Neural crest cell (in vitro differentiated cells): ENCODE data around the gene PRR9. TPM values are rescaled to one million over a fixed set of nuclear protein-coding genes. Genes with fewer than 3 reads are reported as not detected.
"Not testable (repeated sequence)": the region's sequence is repeated elsewhere in the genome, so short reads cannot be mapped to it uniquely, and the experiment has no call there.

Experiments
- DNase-seq: peaks from one replicate; pipeline ENCODE4 v3.0.0; 2021; ENCODE audit warnings: low read depth, mixed read lengths, low spot score
- H3K27ac Mint-ChIP-seq: one replicate; pipeline ENCODE4 v1.8.0; 2021; ENCODE audit warnings: mild to moderate bottlenecking, mixed read lengths; ENCODE audit not compliant: unreplicated experiment
- H3K27me3 Mint-ChIP-seq: 2 replicates; pipeline ENCODE4 v1.8.0; 2021; ENCODE audit warnings: low read depth, mild to moderate bottlenecking, mixed read lengths
- H3K36me3 Mint-ChIP-seq: 2 replicates; pipeline ENCODE4 v1.8.0; 2021; ENCODE audit warnings: low read depth, mild to moderate bottlenecking, mixed read lengths
- H3K4me1 Mint-ChIP-seq: 2 replicates; pipeline ENCODE4 v1.8.0; 2021; ENCODE audit warnings: mixed read lengths
- H3K4me3 Mint-ChIP-seq: one replicate; pipeline ENCODE4 v1.8.0; 2021; ENCODE audit warnings: mild to moderate bottlenecking, mixed read lengths
- H3K9me3 Mint-ChIP-seq: 2 replicates; pipeline ENCODE4 v1.8.0; 2021; ENCODE audit warnings: mixed read lengths
- CTCF ChIP-seq: fragments of 200-600 bp; sonication (generic); conservative IDR thresholded peaks from 2 replicates; pipeline ENCODE4 v1.5.0; 2021; ENCODE audit warnings: antibody characterized with exemption, mild to moderate bottlenecking
- total RNA-seq: library from RNA; stranded (reverse); gene quantifications from 2 replicates; pipeline ENCODE4 v1.2.1, GENCODE V29; 2021

PRR9 gene
- total RNA-seq, 1 donor from 2014 or later, result not detected

- peaks cover 33% of the 10 kb centered on the region for H3K27me3 Mint-ChIP-seq
- peak; percentile 62 for TF ChIP-seq CTCF
- H3K9me3 Mint-ChIP-seq, H3K36me3 Mint-ChIP-seq, H3K4me3 Mint-ChIP-seq, H3K27ac Mint-ChIP-seq, H3K4me1 Mint-ChIP-seq: not testable (repeated sequence)
- peak; percentile 58 for DNase-seq
Observed at GRCh38 chr1:153229076-153229829, 11.9 kb downstream of the PRR9 start.

- H3K27ac Mint-ChIP-seq, result no peak overlapping the region
- DNase-seq, result no peak
- H3K36me3 Mint-ChIP-seq, result no peaks in the 10 kb centered on the region
- TF ChIP-seq CTCF, result no peak
- no peaks in the 10 kb centered on the region for H3K4me1 Mint-ChIP-seq
- no peaks in the 10 kb centered on the region for H3K9me3 Mint-ChIP-seq
- no peak overlapping the region for H3K4me3 Mint-ChIP-seq
- H3K27me3 Mint-ChIP-seq, result peaks cover 45% of the 10 kb centered on the region
Observed at GRCh38 chr1:153231363-153231762, 14.0 kb downstream of the PRR9 start.

GRCh38 chr1:153231785-153232184, 14.4 kb downstream of the PRR9 start:
- no peaks in the 10 kb centered on the region for H3K9me3 Mint-ChIP-seq
- H3K27ac Mint-ChIP-seq, result no peak overlapping the region
- H3K4me1 Mint-ChIP-seq, result no peaks in the 10 kb centered on the region
- TF ChIP-seq CTCF, result no peak
- H3K36me3 Mint-ChIP-seq, result no peaks in the 10 kb centered on the region
- DNase-seq, result no peak
- H3K4me3 Mint-ChIP-seq, result no peak overlapping the region
- H3K27me3 Mint-ChIP-seq, result peaks cover 48% of the 10 kb centered on the region

- no peak for TF ChIP-seq CTCF
- Mint-ChIP-seq H3K4me3 (no peak overlapping the region), H3K27me3 (peaks cover 55% of the 10 kb centered on the region), H3K27ac (no peak overlapping the region), H3K36me3 (no peaks in the 10 kb centered on the region), H3K4me1 (no peaks in the 10 kb centered on the region), H3K9me3 (no peaks in the 10 kb centered on the region)
- DNase-seq, result no peak
Observed at GRCh38 chr1:153232553-153232952, 15.2 kb downstream of the PRR9 start.

GRCh38 chr1:153233448-153233847, 16.1 kb downstream of the PRR9 start:
- Mint-ChIP-seq H3K4me1 (no peaks in the 10 kb centered on the region), H3K27ac (no peak overlapping the region), H3K27me3 (peaks cover 58% of the 10 kb centered on the region), H3K4me3 (no peak overlapping the region), H3K9me3 (no peaks in the 10 kb centered on the region), H3K36me3 (no peaks in the 10 kb centered on the region)
- TF ChIP-seq CTCF, result no peak
- no peak for DNase-seq
